DOHH2 (cell line): ENCODE data around the gene CCDC85B.

Experiments used
- H3F3A ChIP-seq: fragments of 200-600 bp; sonication (generic), shearing (Covaris generic); 2 replicates; pipeline ENCODE4 v1.6.0; 2016; ENCODE audit warnings: antibody characterized with exemption, mild to moderate bottlenecking; ENCODE audit not compliant: control insufficient read depth, insufficient read depth
- H3K27ac ChIP-seq: fragments of 200-600 bp; sonication (generic); 2 replicates; pipeline ENCODE4 v1.5.1; 2014; ENCODE audit warnings: low read depth, mild to moderate bottlenecking, low read length, moderate library complexity
- H3K27me3 ChIP-seq: fragments of 200-600 bp; sonication (generic); 2 replicates; pipeline ENCODE4 v1.6.1; 2014; ENCODE audit warnings: mild to moderate bottlenecking, low read length, mixed read lengths; ENCODE audit not compliant: control insufficient read depth
- H3K36me3 ChIP-seq: fragments of 200-600 bp; sonication (generic); 2 replicates; pipeline ENCODE4 v1.6.1; 2014; ENCODE audit warnings: mild to moderate bottlenecking, low read length, moderate library complexity, mixed read lengths; ENCODE audit not compliant: control insufficient read depth
- H3K4me1 ChIP-seq: fragments of 200-600 bp; sonication (generic); 2 replicates; pipeline ENCODE4 v1.6.1; 2014; ENCODE audit warnings: mild to moderate bottlenecking, low read length, mixed read lengths; ENCODE audit not compliant: control insufficient read depth
- H3K4me2 ChIP-seq: fragments of 200-600 bp; sonication (generic); 2 replicates; pipeline ENCODE4 v1.6.0; 2014; ENCODE audit warnings: mild to moderate bottlenecking, low read length, moderate library complexity
- H3K4me3 ChIP-seq: fragments of 200-600 bp; sonication (generic); 2 replicates; pipeline ENCODE4 v1.5.1; 2014; ENCODE audit warnings: mild to moderate bottlenecking, low read length, mixed read lengths
- H3K79me2 ChIP-seq: fragments of 200-600 bp; sonication (generic); 2 replicates; pipeline ENCODE4 v1.6.1; 2014; ENCODE audit warnings: mild to moderate bottlenecking, low read length, mixed read lengths; ENCODE audit not compliant: control insufficient read depth
- H3K9me2 ChIP-seq: fragments of 200-600 bp; sonication (generic); replicated peaks from 2 replicates; pipeline ENCODE4 v1.6.1; 2014; ENCODE audit warnings: mild to moderate bottlenecking, low read length, mixed read lengths; ENCODE audit not compliant: control insufficient read depth
- H3K9me3 ChIP-seq: fragments of 200-600 bp; sonication (generic); 2 replicates; pipeline ENCODE4 v1.6.1; 2014; ENCODE audit warnings: antibody characterized with exemption, low read length, mixed read lengths; ENCODE audit not compliant: control insufficient read depth, insufficient read depth
- H4K20me1 ChIP-seq: fragments of 200-600 bp; sonication (generic); 2 replicates; pipeline ENCODE4 v1.6.0; 2014; ENCODE audit warnings: low read depth, mild to moderate bottlenecking, antibody characterized with exemption, low read length, moderate library complexity; ENCODE audit not compliant: control insufficient read depth, insufficient read depth
- CTCF ChIP-seq: fragments of 200-600 bp; sonication (generic); IDR thresholded peaks from one replicate; pipeline ENCODE4 v1.5.1; 2014; ENCODE audit warnings: antibody characterized with exemption, mild to moderate bottlenecking, low read depth, low read length; ENCODE audit not compliant: poor library complexity, severe bottlenecking
- EZH2phosphoT487 ChIP-seq: fragments of 200-600 bp; sonication (generic); IDR thresholded peaks from 2 replicates; pipeline ENCODE4 v1.6.1; 2017; ENCODE audit warnings: borderline replicate concordance, mild to moderate bottlenecking, antibody characterized with exemption, low read length, moderate library complexity, mixed read lengths

Gene CCDC85B

GRCh38 chr11:65925397-65925796 is 34.9 kb downstream of the CCDC85B start:
- Histone ChIP-seq H3K27me3 (no peaks in the 10 kb centered on the region), H3K9me2 (no peaks in the 10 kb centered on the region), H4K20me1 (no peaks in the 10 kb centered on the region), H3F3A (no peaks in the 10 kb centered on the region), H3K9me3 (no peaks in the 10 kb centered on the region), H3K36me3 (no peaks in the 10 kb centered on the region), H3K4me3 (no peak overlapping the region), H3K4me2 (no peak overlapping the region), H3K27ac (no peak overlapping the region), H3K79me2 (no peaks in the 10 kb centered on the region), H3K4me1 (peaks cover 1% of the 10 kb centered on the region; the same call in 1 of the 2 replicates)
- TF ChIP-seq EZH2phosphoT487 (no peak), CTCF (no peak)

GRCh38 chr11:65927904-65928397 is 37.5 kb downstream of the CCDC85B start:
- no peaks in the 10 kb centered on the region for H3K9me2 ChIP-seq
- H3K79me2 ChIP-seq = no peaks in the 10 kb centered on the region
- H3K4me1 ChIP-seq = peaks cover 6% of the 10 kb centered on the region; the same call in 1 of the 2 replicates
- TF ChIP-seq CTCF = no peak
- TF ChIP-seq EZH2phosphoT487 = no peak
- H4K20me1 ChIP-seq = no peaks in the 10 kb centered on the region
- no peaks in the 10 kb centered on the region for H3K9me3 ChIP-seq
- H3K36me3 ChIP-seq = no peaks in the 10 kb centered on the region
- H3K4me2 ChIP-seq = no peak overlapping the region
- no peaks in the 10 kb centered on the region for H3F3A ChIP-seq
- H3K27me3 ChIP-seq = no peaks in the 10 kb centered on the region
- H3K27ac ChIP-seq = no peak overlapping the region
- H3K4me3 ChIP-seq = no peak overlapping the region

- Histone ChIP-seq H3K27ac (no peak overlapping the region), H3K27me3 (no peaks in the 10 kb centered on the region), H3K4me1 (peaks cover 6% of the 10 kb centered on the region; the same call in 1 of the 2 replicates), H4K20me1 (no peaks in the 10 kb centered on the region), H3K9me2 (no peaks in the 10 kb centered on the region), H3F3A (no peaks in the 10 kb centered on the region), H3K9me3 (no peaks in the 10 kb centered on the region), H3K36me3 (no peaks in the 10 kb centered on the region), H3K79me2 (no peaks in the 10 kb centered on the region), H3K4me2 (no peak overlapping the region), H3K4me3 (no peak overlapping the region)
- TF ChIP-seq EZH2phosphoT487 = no peak
- TF ChIP-seq CTCF = no peak
Observed at GRCh38 chr11:65928667-65929066, 38.2 kb downstream of the CCDC85B start.
